ENCODE data around the gene PIGK. TPM values are rescaled to one million over a fixed set of nuclear protein-coding genes. Genes with fewer than 3 reads are reported as not detected.
"Not testable (repeated sequence)": the region's sequence is repeated elsewhere in the genome, so short reads cannot be mapped to it uniquely, and the experiment has no call there.

PIGK gene
- total RNA-seq, 2 experiments from 2014 or later: 8.6 to 17.4 TPM

DNA sequence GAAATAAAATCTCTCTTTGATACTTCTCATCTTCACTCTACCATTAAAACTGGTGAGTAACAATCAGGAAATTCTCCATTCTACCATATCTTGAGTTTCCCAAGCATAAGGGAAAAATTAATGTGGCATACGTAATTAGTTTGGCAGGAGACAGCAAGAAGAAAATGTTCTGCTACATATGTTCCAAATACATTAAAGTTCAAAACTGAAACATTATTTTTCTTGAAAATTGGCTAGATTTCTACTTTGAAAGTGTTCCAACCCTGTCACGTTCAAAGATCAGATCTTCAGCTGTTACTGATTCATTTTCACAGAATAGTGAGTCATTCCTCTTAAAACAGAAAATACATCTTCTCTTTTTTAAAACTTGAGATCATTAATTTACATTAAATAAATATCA, 48.5 kb downstream of the PIGK start:
- Histone ChIP-seq H3K4me3 (ENCODE audit: low read depth, low read length, poor library complexity, severe bottlenecking) (no peak overlapping the region), H3K4me2 (ENCODE audit: low read length) (no peak overlapping the region), H3K27ac (ENCODE audit: low read depth, low read length, poor library complexity, severe bottlenecking) (no peak overlapping the region), H3K36me3 (ENCODE audit: insufficient read depth, low read length) (peaks cover 2% of the 10 kb centered on the region; the same call in 1 of the 2 replicates), H3K9me3 (ENCODE audit: low read length) (peaks cover 11% of the 10 kb centered on the region; the same call in 1 of the 2 replicates), H4K20me1 (ENCODE audit: insufficient read depth, low read length) (no peaks in the 10 kb centered on the region), H3K9me2 (ENCODE audit: insufficient read depth, low read length) (no peaks in the 10 kb centered on the region; the same call in 1 of the 2 replicates), H3K4me1 (ENCODE audit: insufficient read depth, low read length, poor library complexity, severe bottlenecking) (no peaks in the 10 kb centered on the region), H2AFZ (ENCODE audit: low read length) (no peak overlapping the region), H3K79me2 (ENCODE audit: insufficient read depth, low read depth, low read length) (no peaks in the 10 kb centered on the region)
- ChIA-PET POLR2A (no interaction called here), CTCF (ENCODE audit: unreplicated experiment) (no interaction called here)
- no peak for TF ChIP-seq EZH2phosphoT487 (IDR thresholded peaks at IDR 0.05; ENCODE audit: borderline replicate concordance, low read depth, low read length)
- TF ChIP-seq, protein P1, sequence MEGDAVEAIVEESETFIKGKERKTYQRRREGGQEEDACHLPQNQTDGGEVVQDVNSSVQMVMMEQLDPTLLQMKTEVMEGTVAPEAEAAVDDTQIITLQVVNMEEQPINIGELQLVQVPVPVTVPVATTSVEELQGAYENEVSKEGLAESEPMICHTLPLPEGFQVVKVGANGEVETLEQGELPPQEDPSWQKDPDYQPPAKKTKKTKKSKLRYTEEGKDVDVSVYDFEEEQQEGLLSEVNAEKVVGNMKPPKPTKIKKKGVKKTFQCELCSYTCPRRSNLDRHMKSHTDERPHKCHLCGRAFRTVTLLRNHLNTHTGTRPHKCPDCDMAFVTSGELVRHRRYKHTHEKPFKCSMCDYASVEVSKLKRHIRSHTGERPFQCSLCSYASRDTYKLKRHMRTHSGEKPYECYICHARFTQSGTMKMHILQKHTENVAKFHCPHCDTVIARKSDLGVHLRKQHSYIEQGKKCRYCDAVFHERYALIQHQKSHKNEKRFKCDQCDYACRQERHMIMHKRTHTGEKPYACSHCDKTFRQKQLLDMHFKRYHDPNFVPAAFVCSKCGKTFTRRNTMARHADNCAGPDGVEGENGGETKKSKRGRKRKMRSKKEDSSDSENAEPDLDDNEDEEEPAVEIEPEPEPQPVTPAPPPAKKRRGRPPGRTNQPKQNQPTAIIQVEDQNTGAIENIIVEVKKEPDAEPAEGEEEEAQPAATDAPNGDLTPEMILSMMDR (conservative IDR thresholded peaks at IDR 0.05; ENCODE audit: low read length): no peak
- no TSS peak for BruUV-seq (replicated peaks)
- intact Hi-C loops (cut with micrococcal nuclease; ENCODE audit: unreplicated experiment): no loop called here
- DNase-seq (ENCODE audit: low spot score): no peak

DNA sequence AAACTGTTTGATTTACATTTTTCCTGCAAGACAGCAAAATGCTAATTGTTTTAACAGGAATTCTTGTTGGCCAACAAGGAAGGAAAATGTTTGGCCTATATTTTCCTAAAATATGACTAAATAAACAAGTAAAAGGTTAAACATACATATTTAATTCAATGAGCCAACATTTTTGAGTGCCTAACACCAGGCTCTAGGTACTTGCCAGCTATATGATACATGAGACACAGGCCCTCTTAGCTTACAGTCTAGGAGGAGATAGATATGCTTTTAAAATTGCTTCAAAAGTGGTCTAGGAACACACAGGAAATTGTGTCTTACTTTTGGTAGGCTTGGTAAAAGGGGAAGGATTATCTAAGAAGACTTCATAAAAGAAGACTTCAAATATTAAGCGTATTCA, 50.9 kb downstream of the PIGK start:
- CTCF ChIA-PET (ENCODE audit: unreplicated experiment): no interaction called here
- no peak overlapping the region for H3K4me2 ChIP-seq (ENCODE audit: low read length)

GRCh38 chr1:77164434-77164944, 54.7 kb downstream of the PIGK start:
- CTCF ChIA-PET (ENCODE audit: unreplicated experiment): no interaction called here
- H3K4me1 ChIP-seq (ENCODE audit: insufficient read depth, low read length, poor library complexity, severe bottlenecking): no peaks in the 10 kb centered on the region
- H2AFZ ChIP-seq (ENCODE audit: low read length): no peak overlapping the region
- H3K36me3 ChIP-seq (ENCODE audit: insufficient read depth, low read length): peaks cover 28% of the 10 kb centered on the region
- no peaks in the 10 kb centered on the region for H4K20me1 ChIP-seq (ENCODE audit: insufficient read depth, low read length)
- no peaks in the 10 kb centered on the region for H3K79me2 ChIP-seq (ENCODE audit: insufficient read depth, low read depth, low read length)
- POLR2A ChIA-PET: no interaction called here
- no peak overlapping the region for H3K27ac ChIP-seq (ENCODE audit: low read depth, low read length, poor library complexity, severe bottlenecking)
- BruUV-seq (replicated peaks): no TSS peak
- no peak overlapping the region for H3K4me3 ChIP-seq (ENCODE audit: low read depth, low read length, poor library complexity, severe bottlenecking)
- intact Hi-C loops (cut with micrococcal nuclease; ENCODE audit: unreplicated experiment): no loop called here
- peaks cover 4% of the 10 kb centered on the region; the same call in 1 of the 2 replicates for H3K9me3 ChIP-seq (ENCODE audit: low read length)
- TF ChIP-seq, protein P1 (conservative IDR thresholded peaks at IDR 0.05; ENCODE audit: low read length): no peak
- TF ChIP-seq EZH2phosphoT487 (IDR thresholded peaks at IDR 0.05; ENCODE audit: borderline replicate concordance, low read depth, low read length): no peak
- no peak overlapping the region for H3K4me2 ChIP-seq (ENCODE audit: low read length)
- no peak for DNase-seq (ENCODE audit: low spot score)
- H3K9me2 ChIP-seq (ENCODE audit: insufficient read depth, low read length): no peaks in the 10 kb centered on the region; the same call in 1 of the 2 replicates

More for the DNA sequence above, 50.9 kb downstream of the PIGK start:
- POLR2A ChIA-PET: no interaction called here
- Histone ChIP-seq H3K36me3 (ENCODE audit: insufficient read depth, low read length) (peaks cover 6% of the 10 kb centered on the region; the same call in 1 of the 2 replicates), H3K9me2 (ENCODE audit: insufficient read depth, low read length) (no peaks in the 10 kb centered on the region; the same call in 1 of the 2 replicates), H2AFZ (ENCODE audit: low read length) (no peak overlapping the region), H3K79me2 (ENCODE audit: insufficient read depth, low read depth, low read length) (no peaks in the 10 kb centered on the region), H3K27ac (ENCODE audit: low read depth, low read length, poor library complexity, severe bottlenecking) (no peak overlapping the region), H3K9me3 (ENCODE audit: low read length) (no peaks in the 10 kb centered on the region), H4K20me1 (ENCODE audit: insufficient read depth, low read length) (no peaks in the 10 kb centered on the region), H3K4me1 (ENCODE audit: insufficient read depth, low read length, poor library complexity, severe bottlenecking) (no peaks in the 10 kb centered on the region), H3K4me3 (ENCODE audit: low read depth, low read length, poor library complexity, severe bottlenecking) (no peak overlapping the region)
- no peak for TF ChIP-seq EZH2phosphoT487 (IDR thresholded peaks at IDR 0.05; ENCODE audit: borderline replicate concordance, low read depth, low read length)
- TF ChIP-seq, protein P1 (conservative IDR thresholded peaks at IDR 0.05; ENCODE audit: low read length): no peak
- intact Hi-C loops (cut with micrococcal nuclease; ENCODE audit: unreplicated experiment): no loop called here
- BruUV-seq (replicated peaks): no TSS peak
- no peak for DNase-seq (ENCODE audit: low spot score)

DNA sequence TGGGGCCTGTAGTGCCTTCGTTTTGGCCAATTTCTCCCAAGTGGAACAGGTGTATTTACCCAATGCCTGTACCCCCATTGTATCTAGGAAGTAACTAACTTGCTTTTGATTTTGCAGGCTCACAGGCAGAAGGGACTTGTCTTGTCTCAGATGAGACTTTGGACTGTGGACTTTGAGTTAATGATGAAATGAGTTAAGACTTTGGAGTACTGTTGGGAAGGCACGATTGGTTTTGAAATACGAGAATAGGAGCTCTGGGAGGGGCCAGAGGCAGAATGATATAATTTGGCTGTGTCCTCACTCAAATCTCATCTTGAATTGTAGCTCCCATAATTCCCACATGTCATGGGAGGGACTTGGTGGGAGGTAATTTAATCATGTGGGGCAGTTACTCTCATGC, 59.5 kb downstream of the PIGK start:
- H3K27ac ChIP-seq (ENCODE audit: low read depth, low read length, poor library complexity, severe bottlenecking); H3K4me2 ChIP-seq (ENCODE audit: low read length); H3K4me1 ChIP-seq (ENCODE audit: insufficient read depth, low read length, poor library complexity, severe bottlenecking); H3K79me2 ChIP-seq (ENCODE audit: insufficient read depth, low read depth, low read length); DNase-seq (ENCODE audit: low spot score); H3K9me2 ChIP-seq (ENCODE audit: insufficient read depth, low read length); BruUV-seq (replicated peaks); H3K4me3 ChIP-seq (ENCODE audit: low read depth, low read length, poor library complexity, severe bottlenecking); CTCF ChIA-PET (ENCODE audit: unreplicated experiment); H2AFZ ChIP-seq (ENCODE audit: low read length); H4K20me1 ChIP-seq (ENCODE audit: insufficient read depth, low read length): not testable (repeated sequence)
- intact Hi-C loops (cut with micrococcal nuclease; ENCODE audit: unreplicated experiment): loop anchor here (10.0 kb wide), 1 partner anchor 255 kb away; no protein-coding TSS in a partner anchor
- Histone ChIP-seq H3K9me3 (ENCODE audit: low read length) (peaks cover 12% of the 10 kb centered on the region; the same call in 1 of the 2 replicates), H3K36me3 (ENCODE audit: insufficient read depth, low read length) (peaks cover 35% of the 10 kb centered on the region)
- POLR2A ChIA-PET: interaction anchor here (0.9 kb wide), 1 partner anchor 893 kb away, joined by 3 read pairs; no protein-coding TSS in a partner anchor
